NCI-H2227 (cell line): ENCODE measurements around the gene ATP5F1D.
A peak's percentile ranks its signal among the peaks of the same experiment; 100 is the strongest.

Experiments
- DNase-seq: peaks from one replicate; lab custom pipeline; 2025; ENCODE audit not compliant: unreplicated experiment; lab: John Stamatoyannopoulos, UW

Gene ATP5F1D

DNA sequence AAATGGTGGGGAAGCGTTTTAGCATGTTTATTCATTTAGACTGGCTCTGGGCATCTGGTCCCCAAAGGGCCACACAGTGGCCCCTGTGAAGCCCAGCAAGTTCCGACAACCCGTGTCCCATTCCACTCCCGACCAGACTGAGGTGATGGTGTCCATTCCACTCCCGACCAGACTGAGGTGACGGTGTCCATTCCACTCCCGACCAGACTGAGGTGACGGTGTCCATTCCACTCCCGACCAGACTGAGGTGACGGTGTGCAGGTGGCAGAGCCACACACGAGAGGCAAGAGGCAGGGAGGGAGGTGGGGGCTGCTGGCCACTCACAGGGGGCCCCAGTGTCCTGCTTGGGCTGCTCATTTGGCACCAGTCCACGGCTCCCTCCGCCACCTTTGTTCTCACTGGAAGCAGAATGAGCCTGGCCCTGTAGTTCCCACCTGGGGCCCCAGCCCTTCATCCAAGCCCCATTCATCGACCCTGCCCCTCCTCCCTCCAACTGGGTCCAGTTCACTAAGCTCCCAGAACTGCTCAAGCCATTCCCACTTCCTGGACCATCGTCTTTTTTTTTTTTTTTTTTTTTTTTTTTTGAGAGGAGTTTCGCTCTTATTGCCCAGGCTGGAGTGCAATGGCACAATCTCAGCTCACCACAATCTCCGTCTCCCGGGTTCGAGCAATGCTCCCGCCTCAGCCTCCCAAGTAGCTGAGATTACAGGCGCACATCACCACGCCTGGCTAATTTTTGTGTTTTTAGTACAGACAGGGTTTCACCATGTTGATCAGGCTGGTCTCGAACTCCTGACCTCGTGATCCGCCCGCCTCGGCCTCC is 4.9 kb downstream of the ATP5F1D start:
- peak; percentile 26 for DNase-seq

DNA sequence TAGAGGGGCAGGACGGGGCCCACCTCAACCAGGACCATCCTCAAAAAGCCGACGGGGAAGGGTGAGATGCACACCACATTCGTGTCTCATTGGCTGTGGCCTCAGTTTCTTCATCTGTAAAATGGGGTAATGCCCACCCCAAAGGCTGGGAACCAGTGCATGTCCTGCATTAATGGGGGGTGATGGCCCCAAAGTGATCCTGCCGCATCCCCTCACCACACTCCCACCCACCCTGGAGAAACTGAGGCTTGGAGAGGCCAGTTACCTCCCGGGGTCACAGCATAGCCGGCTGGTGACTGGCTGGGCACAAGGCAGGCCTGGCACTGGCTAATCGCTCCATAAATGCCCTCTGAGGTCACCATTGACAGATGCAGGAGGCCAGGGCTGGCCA is 6.2 kb downstream of the ATP5F1D start:
- no peak for DNase-seq

- peak; percentile 86 for DNase-seq
These were observed 6.7 kb downstream of the ATP5F1D start, which contains the start of gene MIDN for GRCh38 chr19:1248139-1248785. Gene MIDN, plus strand, starts transcription at chr19:1248583. Its CDS starts 1,714 bp downstream, at chr19:1250297.

DNA sequence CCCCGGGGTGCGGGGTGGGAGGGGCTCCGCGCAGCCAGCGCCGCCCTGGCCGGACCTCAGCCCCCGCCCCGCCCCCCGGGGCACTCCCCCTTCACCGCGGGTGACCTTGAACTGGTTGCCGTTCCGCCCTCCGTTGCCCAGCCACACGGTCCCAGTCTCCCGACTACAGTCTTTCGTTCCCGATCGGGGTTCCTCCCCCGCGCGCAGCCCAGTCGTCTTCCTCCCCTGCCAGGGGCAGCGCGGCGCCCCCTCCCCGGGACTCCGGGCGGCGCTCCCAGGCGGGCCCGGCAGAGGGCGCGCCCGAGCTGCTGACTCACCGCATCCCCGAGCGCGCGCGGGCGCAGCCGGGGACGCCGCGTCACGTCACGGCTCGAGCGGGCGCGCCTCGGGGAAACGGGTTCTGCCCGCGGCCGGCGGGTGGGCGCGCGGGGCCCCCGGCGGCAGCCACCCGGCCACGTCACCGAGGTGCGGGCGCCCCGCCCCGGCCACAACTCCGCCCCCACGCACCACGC is 7.3 kb downstream of the ATP5F1D start:
- peak; percentile 87 for DNase-seq

DNA sequence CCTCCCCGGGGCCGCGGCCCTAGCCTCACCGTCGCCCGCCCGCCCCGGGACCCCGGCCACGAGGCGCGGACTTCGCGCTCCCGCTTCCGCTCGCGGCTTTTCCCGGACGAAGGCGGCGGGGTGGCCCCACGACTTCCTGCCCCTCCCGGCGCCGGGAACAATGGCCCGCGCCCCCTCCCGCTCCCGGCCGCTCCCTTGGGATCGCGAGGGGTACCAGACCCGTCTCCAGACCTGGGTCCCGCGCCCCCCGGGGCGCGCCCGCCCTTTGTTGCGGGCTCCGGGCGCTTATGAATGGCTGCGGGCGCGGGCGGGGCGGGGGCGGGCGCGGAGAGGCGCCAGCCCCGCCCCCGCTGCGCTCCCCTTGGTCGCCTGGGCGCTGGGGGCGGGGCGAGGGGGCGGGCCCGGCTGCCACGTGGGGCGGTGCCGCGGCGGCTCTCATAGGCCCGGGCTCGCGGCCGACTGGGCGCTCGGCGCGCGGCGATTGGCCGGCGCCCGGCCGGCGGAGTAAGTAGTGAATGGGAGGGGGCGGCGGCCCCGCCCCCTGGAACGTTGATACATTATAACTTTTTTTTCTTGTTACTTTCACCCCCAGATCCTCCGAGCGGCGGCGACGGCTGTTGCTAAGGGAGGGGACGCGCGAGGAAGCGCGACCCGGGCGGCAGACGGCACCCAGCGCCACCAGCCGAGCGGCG is 7.9 kb downstream of the ATP5F1D start:
- DNase-seq: peak; percentile 93

DNA sequence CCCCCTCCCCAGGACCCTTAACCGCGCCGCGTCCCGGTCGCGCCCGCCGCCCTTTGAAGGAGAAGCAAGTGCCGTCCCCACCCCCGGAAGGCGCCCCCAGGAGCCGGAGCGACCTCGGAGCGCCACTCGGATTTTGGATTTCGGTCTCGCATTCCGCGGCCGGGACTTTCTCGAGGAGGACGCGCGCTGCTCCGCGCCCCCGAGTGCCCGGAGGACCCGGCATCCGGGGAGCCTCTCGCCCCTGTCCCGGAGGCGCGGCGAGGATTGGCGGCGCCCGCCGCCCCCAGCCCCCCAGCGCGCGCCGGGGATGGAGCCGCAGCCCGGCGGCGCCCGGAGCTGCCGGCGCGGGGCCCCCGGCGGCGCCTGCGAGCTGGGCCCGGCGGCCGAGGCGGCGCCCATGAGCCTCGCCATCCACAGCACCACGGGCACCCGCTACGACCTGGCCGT is 8.5 kb downstream of the ATP5F1D start:
- DNase-seq: no peak

DNA sequence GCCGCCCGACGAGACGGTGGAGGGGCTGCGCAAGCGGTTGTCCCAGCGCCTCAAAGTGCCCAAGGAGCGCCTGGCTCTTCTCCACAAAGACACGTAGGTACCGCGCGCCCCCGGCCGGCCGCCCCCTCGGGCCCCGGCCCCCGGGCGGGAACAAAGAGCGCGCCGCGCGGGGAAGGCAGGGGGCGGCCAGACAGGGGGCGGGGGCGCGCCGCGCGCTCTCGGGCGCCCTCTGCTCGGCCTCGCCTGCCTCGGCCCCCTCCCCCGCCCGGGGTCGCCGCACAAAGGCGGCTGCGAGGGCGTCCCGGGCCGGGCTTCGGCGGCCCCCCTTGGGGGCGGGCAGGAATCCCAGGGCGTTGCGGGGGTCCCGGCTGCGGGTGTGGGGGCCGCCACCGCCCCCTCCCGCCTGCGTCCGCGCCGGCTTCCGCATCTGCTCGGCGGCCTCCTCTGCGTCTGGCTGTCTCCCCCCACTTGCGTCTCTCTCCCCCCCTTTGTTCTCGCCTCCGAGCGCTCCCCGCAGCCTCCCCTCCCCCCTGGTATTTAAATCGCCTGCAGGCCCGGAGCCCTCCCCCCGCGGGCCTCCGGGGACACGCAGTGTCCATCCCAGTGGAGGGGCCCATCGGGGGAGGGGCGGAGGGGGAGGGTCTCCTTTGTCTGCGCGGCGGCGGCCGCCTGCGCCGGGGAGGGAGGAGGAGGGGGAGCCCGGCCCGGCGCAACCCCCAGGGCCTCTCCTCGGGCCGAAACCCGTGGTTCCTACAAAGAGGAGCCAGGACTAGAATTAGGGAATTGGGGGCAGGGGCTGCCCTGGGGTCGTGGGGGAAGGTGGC is 9.1 kb downstream of the ATP5F1D start:
- peak; percentile 92 for DNase-seq

- peak; percentile 68 for DNase-seq
These were observed 10.0 kb downstream of the ATP5F1D start for GRCh38 chr19:1251330-1252220.

DNA sequence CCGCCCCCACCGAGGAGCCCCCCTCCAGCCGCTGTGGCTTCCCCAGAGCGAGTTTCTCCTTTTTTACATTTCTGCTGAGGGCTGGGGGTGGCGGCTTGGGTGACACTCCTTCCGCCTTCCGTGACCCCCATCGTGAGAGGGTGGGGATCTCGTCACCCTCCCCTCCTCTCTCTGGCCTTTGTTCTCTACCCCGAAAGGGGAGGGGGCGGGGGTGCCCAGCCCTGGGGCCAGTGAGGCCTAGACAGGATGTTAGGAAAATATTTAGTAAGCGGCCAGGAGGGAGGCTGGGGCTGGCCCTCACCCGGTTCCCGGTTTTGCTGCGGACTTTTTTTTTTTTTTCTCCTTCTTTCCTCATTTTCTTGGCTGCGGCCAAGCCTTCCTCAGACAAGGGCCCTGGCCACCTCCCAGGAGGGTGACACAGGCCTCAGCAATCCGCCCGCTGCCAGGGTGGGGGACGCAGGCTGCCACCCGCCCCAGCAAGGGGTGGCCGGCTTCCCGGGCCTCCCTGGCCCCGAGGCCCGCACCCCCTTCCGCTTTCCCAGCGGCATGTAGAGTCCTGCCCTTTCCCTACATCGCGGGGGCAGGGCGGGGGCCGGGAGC is 10.8 kb downstream of the ATP5F1D start:
- no peak for DNase-seq

- no peak for DNase-seq
These were observed 11.4 kb downstream of the ATP5F1D start for GRCh38 chr19:1252821-1253513.

DNA sequence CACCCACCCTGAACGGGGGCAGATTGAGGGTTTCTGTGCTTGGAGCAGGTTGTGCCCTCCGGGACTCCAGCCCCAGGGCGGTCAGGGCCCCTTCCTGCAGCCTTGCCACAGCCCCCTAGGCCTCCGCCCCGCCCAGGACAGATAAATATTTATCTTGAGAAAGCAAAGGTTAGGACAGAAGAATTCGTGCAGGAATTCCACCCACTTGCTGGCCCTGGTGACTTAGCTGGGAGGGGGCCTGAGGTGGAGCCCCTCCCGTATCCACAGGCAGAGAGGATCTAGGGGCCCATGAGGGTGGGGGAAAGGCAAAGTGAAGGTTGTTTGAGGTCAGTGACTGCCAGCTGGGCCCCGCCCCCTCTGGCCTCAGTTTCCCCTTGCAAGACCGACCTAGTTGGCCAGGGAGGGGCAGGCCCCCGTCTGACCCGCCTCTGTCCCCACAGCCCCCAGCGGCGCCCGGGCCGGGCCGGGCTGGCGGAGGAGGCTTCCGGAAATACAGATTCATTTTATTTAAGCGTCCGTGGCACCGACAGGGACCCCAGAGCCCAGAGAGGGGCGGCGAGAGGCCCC is 12.0 kb downstream of the ATP5F1D start:
- DNase-seq: no peak

GRCh38 chr19:1254081-1254527 is 12.6 kb downstream of the ATP5F1D start:
- no peak for DNase-seq

GRCh38 chr19:1254530-1255185 is 13.1 kb downstream of the ATP5F1D start:
- no peak for DNase-seq

GRCh38 chr19:1255186-1256161 is 13.9 kb downstream of the ATP5F1D start:
- no peak for DNase-seq

GRCh38 chr19:1256646-1257474 is 15.3 kb downstream of the ATP5F1D start:
- no peak for DNase-seq
